Activated CD4-positive, alpha-beta T cell treated with anti-CD3 and anti-CD28 coated beads, Interleukin-2, amount 50 U/mL, for 24 hours (primary cell): Measurements from ENCODE around the gene USP47.

Source experiments
- DNase-seq, 2 donors: peaks; one replicate each; pipeline ENCODE4 v3.0.0-alpha.2; 2020; ENCODE audit warnings: low read depth in 1 of 2, low spot score in 1 of 2

The USP47 gene

DNA sequence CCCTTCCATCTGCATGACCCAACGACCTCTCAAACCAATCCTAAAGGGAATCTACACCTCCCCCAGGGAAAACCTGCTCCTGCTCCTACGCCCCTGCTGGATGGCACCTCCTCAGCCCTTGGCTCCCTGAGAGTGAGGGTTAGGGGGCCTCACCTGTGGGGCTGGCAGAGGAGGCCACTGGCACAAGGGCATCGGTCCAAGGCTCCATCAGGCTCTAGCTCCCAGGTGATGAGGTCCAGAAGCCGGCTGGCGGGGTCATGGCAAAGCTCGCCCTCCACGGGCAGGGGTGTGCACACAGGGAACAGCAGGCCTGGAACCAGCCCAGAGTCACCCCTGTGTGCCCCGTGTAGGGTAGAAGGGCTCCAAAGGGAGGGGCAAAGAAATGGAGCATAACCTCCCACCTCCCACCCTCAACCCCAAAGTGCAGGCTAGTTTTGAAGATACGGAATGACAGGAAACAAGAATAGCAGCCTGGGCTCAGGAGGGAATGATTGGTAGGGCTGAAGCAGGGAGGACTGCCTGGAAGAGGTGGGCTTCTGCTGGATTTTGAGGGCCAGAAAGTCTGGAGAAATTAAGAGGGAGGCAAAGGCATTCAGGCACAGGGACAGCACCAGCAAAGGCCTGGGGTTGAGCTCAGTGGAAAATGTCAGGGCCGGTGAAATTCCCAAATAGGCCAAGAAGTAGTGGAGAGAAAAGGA lies 124.0 kb downstream of the USP47 start:
- no peak for DNase-seq

DNA sequence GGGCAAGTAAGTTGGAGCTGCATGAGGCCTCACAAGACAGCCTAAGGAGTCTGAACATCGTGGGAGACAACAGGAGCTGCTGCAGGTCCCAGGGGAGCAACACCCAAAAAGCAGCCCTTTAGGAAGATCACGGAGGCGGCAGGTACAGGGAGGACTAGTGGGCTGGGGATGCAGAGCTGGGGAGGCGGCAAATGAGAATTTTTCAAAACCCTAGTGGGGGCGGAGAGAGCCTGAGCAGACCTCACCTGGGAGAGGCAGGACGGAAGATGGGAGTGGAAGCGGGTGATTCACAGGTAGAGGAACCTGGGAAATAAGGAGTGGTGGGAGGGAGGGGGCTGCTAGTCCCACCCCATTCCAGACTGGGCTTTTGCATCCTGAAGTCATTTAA lies 124.6 kb downstream of the USP47 start:
- DNase-seq, result no peak

DNA sequence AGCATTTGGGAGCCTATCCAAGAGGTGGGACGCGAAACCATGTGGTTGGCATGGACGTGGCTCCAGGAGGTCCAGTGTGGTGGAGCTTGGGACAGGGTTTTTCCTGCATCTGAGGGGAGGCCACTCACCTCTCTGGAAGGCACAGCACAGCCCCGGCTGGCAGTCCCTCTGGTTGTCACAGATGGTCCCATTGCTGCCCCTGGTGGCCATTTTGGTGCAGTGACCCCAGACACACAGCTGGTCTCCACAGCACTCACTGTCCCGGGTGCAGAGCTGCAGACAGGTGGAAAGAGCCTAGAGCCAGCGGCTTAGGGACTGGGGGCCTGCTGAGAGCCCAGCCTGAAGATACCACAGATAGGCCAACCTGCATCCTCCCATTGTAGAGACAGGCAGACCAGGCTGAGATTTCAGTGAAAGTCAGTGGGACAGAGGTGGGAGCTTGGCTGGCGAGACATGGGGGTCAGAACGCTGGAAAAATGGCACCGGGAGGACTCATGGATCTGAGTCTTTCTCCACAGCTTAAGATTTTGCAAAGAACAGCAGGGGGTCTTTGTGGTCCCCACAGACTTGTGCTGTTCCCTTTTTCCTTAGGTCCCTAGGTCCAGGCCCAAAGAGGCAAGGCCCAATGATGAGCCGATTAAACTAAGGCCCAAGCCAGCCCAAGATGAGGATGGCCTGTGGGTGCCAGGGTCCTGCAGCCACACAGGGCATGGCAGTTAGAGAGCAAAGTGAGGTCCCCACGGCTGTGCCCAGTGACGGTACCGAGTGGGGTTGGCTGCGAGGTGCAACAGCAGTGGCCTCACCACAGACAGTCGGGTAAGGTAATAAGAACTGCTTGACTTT lies 125.3 kb downstream of the USP47 start:
- peak; percentile 39 to 50 for DNase-seq

DNA sequence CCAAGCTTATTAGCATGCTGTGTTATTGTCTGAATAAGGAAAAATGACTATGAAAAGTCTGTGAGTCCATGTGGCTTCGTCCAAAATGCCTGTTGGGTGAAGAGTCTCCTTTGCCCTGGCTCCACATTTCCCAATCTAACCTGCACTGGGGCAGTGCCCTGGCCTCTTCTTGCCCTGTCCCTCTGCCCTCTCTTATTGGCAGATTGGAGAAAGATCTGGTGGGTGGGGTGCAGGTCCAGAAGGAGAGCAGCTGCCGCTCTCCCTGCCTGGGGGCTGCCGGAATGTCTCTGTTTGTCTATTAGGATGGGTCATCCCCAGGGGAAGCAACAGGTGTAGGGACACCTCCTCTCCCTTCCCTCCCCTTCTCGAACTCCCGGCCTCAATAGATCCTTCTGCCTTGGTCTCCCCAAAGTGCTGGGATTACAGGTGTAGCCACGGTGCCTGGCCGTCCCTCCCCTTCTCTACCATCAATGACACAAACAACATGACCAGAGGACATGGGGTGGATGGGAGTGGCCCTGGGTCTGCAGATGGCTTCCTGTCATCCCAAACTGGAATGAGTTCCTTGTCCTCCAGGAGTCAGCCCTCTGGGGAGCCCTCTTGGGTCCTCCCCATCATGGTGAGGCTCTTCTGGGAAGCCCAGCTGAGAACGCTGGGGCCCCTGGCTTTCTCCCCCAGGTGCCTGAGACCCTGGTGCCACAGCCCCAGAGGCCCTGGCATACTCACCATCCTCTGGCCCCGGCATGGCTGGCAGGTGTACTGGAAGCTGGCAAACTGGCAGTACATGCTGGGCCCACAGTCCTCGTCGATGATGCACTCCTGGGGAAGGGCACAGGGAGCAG lies 126.1 kb downstream of the USP47 start:
- no peak for DNase-seq

DNA sequence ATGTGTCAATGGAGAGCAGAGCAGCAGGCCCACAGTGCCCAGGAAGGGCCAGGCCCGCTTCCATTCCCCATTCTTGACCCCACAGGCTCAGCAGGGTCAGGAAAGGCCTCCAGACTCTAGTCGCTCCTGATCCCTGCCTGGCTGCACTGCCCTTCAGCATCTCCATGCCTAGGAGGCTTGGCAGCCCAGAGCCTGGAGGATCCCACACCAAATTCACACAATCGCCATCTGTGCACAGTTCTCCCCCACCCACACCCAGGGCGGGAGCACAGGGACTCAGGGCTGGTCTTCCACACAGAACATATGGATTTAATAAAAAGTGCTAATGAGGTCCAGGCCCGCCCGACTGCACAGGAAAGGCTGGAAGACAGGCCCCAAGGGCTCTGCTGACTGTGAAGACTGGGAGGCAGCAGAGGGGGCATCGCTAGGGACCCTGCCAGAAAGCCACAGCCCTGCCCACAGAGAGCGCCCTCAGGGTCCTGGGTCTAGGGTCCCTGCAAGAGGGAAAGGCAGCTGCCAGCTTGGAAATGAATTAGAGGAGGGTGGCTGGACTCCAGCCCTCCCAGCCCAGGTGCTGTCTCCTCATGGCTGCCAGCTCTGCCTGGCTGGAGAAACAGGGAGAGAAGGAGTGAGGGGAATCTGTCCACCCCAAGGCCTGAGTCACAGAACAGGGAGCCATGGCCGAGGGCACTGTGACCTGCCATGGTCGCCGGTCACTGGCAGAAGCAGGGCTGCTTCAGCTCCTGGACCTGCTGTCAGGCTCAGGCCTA lies 126.9 kb downstream of the USP47 start:
- no peak for DNase-seq

DNA sequence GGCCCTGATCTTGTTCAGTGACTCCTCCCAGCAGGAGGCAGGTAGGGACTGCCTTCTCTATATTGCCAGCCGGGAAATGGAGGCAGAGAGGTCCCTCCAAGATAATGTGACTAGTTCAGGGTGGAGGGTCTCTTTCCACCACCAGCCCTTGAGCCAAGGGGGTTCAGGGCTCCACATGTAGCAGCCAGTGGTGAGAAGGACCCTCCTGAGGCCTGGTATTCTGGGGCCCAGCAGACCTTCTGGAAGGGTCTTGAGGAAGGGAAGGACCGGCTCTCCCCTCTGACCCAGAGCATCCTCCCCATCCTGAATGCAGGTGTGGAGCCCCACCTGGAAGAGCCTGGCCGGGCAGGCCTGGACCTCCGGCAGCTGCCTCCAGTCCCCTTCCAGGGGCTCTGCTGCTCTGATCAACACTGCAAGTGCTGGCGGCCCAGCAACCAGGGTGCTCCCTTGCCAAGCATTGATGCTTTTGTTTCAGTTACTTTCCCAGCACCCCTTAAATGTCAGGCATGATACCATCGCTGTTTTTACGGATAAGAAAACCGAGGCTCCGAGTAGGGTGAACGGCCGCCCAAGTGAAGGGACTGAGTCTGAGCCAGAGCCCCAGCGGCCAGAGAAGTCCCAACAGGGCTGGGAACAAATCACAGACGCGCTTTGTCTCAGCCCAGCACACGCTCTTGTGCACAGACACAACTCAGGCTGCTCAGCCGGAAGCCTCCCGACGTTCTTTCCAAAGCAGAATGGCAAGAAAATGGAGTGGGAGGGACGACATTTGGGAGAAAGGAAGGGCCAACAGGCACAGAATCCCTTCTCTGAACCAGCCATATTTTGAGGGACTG lies 127.8 kb downstream of the USP47 start:
- DNase-seq, result no peak

DNA sequence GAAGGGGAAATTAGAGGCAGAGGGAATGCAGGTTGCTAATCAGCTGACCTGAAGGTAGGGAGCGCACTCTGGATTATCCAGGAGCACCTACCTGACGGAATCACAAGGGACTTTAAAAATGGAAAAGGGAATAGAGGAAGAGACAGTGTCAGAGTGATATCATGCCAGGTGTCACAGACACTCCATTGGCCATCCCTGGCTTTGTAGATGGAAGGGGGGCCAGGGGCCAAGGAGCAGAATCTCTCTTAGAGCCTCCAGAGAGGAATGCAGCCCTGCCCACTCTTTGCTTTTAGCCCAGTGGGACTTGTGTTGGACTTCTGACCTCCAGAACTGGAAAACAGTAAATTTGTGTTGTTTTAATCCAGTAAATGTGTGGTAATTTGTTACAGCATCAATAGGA lies 128.8 kb downstream of the USP47 start:
- DNase-seq, result no peak

DNA sequence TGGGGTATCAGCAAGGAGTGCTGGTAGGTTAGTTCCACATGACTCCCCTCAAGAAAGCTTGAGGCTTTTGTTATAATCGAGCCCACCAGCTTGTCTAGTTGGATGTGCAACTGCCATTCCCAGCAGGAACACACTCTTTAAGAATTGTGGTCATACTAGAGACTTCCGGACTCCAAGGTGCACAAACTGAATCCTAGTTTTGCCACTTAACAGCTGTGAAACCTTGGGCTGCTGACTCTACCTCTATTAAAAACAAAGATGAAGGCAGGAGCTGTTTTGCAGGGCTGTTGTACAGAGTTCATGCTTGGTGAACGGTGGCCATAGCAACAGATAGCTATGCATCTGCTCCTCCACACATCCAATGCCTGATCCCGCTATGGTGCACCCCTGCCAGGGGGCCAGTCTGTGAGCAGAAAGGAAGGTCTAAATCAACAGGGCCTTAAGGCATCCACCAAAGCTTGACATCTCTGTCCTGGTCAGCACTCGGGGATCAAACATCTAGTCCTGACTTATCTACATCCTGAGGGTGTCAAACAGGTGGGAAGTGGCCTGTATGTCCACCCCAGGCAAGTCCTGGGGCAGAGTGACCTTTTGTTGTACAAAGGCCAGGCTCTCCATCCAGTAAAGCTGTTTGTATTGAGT lies 130.3 kb downstream of the USP47 start:
- DNase-seq, result no peak

DNA sequence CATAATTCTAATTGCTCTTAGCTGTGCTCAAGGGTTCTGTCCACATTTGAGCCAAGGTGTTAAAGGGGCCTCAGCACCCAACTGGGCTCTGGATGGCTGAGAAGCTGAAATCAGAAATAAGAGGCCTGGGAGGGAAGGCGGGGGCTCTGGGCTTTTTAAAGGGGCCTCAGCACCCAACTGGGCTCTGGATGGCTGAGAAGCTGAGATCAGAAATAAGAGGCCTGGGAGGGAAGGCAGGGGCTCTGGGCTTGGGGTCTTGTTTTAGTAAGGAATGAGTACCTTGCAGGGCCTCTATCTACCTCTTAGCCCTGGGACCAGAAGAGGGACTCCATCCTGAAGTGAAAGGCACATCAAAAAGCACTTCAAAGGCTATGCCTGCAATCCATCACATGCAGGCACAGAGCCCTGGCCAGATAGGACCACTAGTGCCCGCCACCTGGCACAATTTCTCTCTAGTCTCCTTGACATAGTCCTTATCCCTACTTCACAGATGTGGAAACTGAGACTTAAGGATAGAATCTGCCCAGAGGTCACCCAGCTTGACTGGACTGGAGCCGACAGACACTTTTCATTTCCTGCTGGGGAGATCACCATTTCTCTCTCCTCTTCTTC lies 131.1 kb downstream of the USP47 start:
- DNase-seq, result no peak

DNA sequence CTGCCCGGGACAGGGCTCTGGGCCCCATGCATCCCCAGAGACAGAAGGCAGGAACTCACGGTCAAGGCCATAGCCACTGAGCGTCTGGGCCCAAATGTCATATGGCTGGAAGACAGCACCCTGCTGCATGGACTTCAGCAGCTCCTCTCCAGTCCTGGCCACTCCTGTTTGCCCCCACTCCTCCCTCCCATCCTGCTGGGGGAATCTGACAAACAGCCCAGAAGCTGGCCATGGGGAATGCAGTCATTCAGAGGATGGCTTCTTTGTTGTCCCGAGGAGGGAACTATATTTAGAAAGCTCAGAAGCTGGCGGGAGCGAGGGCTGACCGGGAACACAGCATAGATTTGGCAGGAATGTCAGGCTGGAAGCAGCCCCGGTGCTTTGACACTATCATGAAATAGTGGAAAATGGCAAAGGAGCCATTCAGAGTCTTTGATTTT lies 131.6 kb downstream of the USP47 start:
- no peak for DNase-seq

DNA sequence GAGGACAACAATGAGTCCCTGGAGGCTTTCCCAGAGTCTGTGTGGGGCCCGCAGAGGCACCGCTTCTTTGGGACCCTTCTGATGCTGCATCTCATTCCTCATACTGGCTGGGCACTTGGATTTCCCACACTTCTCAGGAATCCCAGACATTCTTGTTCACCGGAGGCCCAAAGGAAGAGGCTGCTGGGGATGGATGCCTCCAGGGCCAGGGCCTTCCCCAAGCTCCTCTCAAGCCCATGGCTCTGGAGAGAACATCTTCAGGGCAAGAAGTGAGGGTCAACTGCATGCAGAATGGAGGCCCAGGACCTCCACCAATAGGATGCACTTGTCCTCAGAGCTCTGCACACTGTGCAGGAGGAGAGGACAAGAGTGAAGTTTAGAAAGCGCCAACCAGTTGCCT lies 132.1 kb downstream of the USP47 start:
- DNase-seq, result no peak

DNA sequence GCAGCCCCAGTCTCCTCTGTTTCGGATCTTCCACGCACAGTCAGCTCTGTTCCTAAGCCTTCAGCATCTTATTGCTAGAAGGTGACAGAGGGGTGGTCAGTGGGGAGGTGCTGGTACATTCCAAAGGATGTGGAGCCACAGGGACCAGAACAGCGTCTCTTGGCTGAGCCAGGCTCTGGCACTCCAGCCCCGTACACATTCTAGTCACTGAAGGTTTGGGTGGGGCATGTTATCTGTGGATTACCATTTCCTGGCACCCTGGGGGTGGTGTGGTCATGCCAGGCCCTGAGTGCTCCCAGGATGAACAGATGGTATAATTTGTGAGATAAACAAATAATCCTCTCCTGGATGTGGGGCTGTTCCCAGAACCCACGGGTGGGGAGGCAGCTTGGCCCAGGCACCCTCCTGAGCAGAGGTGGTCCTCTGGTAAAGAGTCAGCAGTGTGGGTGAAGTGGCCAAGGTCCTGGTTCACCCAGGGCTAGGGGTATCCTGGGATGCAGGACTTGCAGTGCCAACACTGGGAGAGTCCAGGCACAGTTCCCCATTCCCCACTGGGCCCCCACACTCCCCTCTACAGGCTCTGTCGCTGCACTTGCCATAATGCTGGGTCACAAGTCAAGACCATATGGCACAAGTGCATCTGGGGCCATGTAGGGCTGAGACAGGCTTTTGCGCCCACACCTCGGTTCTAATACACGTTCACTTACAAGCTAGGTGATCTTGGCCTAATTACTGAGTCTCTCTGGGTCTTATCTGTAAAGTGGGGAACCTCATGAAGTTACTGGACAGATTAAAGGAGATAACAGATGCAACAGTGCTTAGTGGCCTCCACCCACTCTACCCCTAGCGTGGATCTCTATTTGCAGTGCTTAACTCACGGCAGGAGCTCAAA lies 133.7 kb downstream of the USP47 start:
- DNase-seq, result no peak

DNA sequence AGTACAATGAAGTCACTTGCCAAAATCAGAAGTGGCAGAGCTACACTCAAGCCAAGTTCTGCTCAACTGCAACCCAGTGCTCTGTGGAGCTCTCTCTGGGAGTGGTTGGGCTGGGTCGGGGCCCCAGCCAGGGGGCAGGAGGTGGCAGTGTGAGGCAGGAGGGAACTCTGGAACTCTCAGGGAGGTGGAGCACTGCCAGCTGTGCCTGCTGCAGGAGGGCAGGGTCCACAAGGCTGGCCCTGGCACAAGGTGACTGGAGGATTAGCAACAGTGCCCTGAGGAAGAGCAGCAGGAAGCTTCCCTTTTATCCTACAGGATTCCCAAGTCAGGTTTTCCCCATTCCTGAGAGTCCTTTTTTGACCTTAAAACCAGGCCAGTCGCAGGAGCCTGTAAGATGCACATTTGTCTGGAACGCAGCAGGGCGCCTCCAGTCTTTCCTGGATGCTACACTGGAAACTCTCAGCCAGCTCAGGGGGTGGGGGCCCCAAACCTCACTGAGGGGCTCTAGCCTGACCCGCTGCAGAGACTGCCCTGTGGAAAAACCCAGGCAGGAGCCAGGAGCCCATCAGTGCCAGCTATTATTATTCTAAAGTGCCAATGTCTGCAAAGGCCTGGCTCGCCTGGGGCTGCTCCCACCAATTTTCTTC lies 134.8 kb downstream of the USP47 start:
- DNase-seq, result no peak

DNA sequence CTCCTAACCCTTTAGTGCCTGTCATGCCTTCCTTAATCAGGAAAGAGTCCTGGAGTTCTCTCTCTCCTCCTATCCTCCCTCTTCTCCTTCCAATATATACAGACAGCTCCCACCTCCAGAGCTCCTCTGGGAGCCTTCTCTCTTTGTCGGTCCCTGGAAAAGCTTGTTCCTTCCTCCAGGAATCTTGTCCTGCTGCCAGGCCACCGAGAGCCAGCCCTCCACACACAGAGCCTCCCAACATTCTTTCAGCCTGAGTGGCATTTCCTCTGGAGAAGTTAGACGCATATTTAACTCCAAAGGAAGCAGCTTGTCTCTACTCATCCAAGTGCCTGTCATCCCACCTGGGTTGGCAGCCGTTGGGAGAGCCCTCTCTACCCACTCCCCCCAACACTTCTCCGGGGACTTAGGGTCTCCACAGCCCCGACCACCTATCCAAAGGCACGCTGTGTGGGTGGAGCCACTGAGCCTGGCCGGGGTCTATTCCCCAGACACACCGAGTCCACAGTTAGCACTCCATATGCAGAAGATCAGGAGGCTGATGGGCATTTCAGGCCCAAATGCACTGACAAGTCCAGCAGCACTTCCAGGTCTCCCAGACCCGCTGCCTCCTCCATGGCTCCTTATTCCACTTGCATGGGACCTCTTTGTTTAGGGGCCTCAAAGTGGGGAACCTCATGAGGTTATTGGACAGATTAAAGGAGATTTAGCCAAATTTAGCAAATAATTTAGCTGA lies 135.6 kb downstream of the USP47 start:
- DNase-seq, result no peak

DNA sequence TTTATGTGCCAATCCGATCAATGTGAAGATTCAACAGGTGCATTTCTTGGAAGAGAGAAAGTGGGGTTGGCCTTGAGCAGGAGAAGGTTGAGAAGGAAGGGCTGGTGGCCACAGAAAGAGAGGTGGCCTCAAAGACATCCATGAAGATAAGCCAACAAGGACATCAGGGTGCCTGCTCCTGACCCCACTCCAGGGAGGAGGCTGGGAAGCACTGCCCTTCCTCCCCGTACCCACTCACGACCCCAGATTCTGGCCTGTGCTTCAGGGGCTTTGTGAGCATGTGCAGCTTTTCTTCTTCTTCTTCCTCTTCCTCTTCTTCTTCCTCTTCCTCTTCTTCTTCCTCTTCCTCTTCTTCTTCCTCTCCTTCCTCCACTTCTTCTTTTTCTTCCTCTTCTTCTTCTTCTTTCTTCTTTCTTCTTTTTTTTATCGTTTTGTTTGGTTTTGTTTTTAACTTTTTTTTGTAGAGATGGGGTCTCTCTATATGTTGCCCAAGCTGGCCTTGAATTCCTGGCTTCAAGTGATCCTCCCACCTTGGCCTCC lies 136.4 kb downstream of the USP47 start:
- DNase-seq, result no peak

DNA sequence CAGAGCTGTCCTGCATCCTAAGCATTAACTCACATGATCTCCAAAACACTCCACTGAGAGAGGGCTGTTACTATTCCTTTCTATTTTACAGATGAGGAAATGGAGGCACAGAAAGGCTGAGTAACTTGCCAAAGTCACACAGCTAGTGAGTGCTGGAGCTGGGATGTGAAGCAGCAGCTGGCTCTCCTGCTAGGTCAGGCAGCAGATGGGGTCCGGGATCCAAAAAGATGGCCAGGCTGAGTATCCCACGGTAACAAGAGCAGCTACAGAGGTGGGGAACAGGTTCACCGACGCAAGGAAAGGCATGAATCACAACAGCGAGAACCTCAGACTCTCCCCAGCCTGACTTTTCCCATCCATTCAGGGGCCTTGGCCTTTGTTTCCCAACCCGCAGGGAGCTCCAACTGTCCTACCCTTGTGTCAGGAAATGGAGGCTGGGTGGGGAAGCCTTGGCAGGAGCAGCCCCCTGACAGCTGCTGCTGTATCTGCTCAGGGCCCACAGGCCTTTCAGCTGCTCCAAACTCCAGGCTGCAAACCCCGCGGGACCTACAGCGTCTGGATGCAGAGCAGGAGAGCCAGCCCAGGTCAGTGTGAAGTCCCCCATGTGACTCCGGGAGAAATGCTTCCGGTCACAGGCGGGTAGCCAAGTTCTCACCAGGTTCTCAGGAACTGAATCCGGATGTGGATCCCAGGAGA lies 137.2 kb downstream of the USP47 start:
- no peak for DNase-seq
